SJSA1 (cell line): ENCODE results near the gene TMEM98. TPM values are rescaled to one million over a fixed set of nuclear protein-coding genes. Genes with fewer than 3 reads are reported as not detected.
"Not testable (repeated sequence)": the region's sequence is repeated elsewhere in the genome, so short reads cannot be mapped to it uniquely, and the experiment has no call there.

Source experiments
- DNase-seq, 2 experiments: peaks; one replicate each; pipeline ENCODE4 v3.0.0-alpha.2; 2015 to 2020; ENCODE audit warnings: low spot score in 2 of 2, low read depth in 1 of 2
- H3K27ac ChIP-seq: fragments of 250-450 bp; sonication (Bioruptor Pico); 2 replicates; pipeline ENCODE4 v1.5.1; 2020; ENCODE audit warnings: mild to moderate bottlenecking, moderate library complexity
- H3K27me3 ChIP-seq: fragments of 250-450 bp; sonication (Bioruptor Pico); replicated peaks from 2 replicates; pipeline ENCODE4 v1.5.1; 2020; ENCODE audit warnings: mild to moderate bottlenecking, moderate library complexity
- H3K36me3 ChIP-seq: fragments of 250-450 bp; sonication (Bioruptor Pico); 2 replicates; pipeline ENCODE4 v1.5.1; 2020; ENCODE audit warnings: mild to moderate bottlenecking
- H3K4me1 ChIP-seq: fragments of 250-450 bp; sonication (Bioruptor Pico); replicated peaks from 2 replicates; pipeline ENCODE4 v1.6.1; 2021; ENCODE audit warnings: mild to moderate bottlenecking
- H3K4me3 ChIP-seq: fragments of 250-450 bp; sonication (Bioruptor Pico); 2 replicates; pipeline ENCODE4 v1.5.1; 2020; ENCODE audit warnings: mild to moderate bottlenecking
- H3K9me3 ChIP-seq: fragments of 250-450 bp; sonication (Bioruptor Pico); replicated peaks from 2 replicates; pipeline ENCODE4 v1.5.1; 2020; ENCODE audit warnings: mild to moderate bottlenecking
- total RNA-seq: library from RNA; depleted of rRNA; stranded (reverse); fragments of >200 nt; shearing (Covaris generic); gene quantifications from 2 replicates; pipeline ENCODE4 v1.2.3, GENCODE V29; 2014

TMEM98 gene
- total RNA-seq, 1 experiment from 2014 or later = 125 TPM

DNA sequence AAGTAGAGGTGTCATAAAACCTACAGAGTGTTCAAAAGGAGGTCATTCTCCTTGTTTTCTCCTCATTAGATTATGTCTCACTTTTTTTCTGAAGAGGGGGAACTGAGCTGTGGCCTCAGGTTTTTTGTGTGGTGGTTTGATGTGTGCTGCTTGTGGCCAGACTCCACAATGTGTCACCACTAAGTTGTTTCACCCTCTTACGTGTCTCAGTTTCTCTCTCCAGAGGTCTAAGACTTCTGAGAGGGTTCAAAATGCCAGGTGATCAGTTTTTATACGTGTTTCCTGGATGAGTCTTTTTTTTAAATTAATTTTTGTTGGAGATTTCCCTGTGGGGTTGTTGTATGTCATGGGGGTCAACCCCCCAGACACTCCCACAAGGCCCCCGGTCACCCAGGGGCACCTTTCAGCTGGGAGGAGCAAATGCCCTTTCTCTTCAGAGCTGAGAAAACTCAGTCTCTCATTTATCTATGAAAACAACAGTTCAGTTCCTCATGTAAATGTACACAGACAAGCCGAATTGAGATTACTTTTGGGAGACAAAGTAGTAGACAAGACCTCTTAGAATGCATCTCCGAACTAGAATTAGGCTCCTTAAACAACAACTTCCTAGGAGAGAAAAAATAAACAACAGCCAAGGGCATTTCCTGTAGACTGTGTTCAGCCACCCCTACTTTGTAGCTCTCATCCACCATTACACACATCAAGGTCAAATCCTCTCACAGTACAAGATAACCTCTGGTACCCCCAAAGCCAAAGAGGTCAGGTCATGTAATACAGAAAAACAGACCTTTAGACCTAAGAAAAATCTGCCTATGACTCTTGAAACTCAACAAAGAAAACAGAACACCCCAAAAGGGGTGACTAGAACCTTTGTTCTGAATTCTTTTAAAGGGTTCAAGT, 23.9 kb upstream of the TMEM98 start:
- no peak overlapping the region for H3K27ac ChIP-seq
- H3K4me1 ChIP-seq = no peaks in the 10 kb centered on the region
- H3K36me3 ChIP-seq = no peaks in the 10 kb centered on the region
- H3K9me3 ChIP-seq = no peaks in the 10 kb centered on the region
- H3K4me3 ChIP-seq = no peak overlapping the region
- DNase-seq = no peak
- peaks cover 5% of the 10 kb centered on the region; the same call in 1 of the 2 replicates for H3K27me3 ChIP-seq

DNA sequence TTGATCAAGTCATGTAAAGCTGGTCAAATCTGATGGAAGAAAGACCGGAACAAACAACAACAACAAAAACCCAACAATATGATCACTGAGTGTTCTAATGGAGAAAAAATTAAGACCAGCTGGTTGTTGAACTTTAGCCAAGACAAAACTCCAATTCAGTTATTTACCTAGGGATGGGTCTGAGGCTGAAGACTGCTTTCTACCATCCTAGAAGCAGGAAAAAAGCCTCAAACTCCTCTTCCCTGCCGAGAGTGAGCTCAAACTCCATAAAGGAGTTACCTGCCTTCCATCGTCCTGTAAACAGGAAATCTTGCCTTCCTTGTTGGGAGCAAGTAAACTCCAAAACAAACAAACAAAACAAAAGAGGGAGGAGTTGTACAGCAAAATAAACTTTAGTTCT, 23.1 kb upstream of the TMEM98 start:
- H3K36me3 ChIP-seq = no peaks in the 10 kb centered on the region
- no peaks in the 10 kb centered on the region; the same call in 1 of the 2 replicates for H3K27me3 ChIP-seq
- H3K4me1 ChIP-seq = peaks cover under 1% of the 10 kb centered on the region; the same call in 1 of the 2 replicates
- no peak overlapping the region for H3K4me3 ChIP-seq
- H3K9me3 ChIP-seq = no peaks in the 10 kb centered on the region
- no peak overlapping the region for H3K27ac ChIP-seq
- DNase-seq = no peak

DNA sequence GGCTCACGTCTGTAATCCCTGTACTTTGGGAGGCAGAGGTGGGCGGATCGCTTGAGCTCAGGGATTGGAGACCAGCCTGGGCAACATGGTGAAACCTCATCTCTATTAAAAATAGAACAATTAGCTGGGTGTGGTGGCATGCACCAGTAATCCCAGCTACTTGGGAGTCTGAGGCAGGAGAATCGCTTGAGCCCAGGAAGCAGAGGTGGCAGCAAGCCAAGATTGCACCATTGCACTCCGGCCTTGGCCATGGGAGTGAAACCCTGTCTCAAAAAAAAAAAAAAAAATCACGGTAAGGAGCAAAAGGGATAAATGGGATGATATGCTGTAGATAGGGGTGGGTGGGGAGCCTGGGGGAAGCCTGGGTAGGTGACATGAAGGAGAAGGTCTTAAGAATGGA, 20.4 kb upstream of the TMEM98 start:
- no peaks in the 10 kb centered on the region; the same call in 1 of the 2 replicates for H3K27me3 ChIP-seq
- H3K27ac ChIP-seq = no peak overlapping the region
- no peak overlapping the region for H3K4me3 ChIP-seq
- peaks cover 9% of the 10 kb centered on the region for H3K4me1 ChIP-seq
- H3K9me3 ChIP-seq = no peaks in the 10 kb centered on the region
- no peak for DNase-seq
- no peaks in the 10 kb centered on the region for H3K36me3 ChIP-seq

DNA sequence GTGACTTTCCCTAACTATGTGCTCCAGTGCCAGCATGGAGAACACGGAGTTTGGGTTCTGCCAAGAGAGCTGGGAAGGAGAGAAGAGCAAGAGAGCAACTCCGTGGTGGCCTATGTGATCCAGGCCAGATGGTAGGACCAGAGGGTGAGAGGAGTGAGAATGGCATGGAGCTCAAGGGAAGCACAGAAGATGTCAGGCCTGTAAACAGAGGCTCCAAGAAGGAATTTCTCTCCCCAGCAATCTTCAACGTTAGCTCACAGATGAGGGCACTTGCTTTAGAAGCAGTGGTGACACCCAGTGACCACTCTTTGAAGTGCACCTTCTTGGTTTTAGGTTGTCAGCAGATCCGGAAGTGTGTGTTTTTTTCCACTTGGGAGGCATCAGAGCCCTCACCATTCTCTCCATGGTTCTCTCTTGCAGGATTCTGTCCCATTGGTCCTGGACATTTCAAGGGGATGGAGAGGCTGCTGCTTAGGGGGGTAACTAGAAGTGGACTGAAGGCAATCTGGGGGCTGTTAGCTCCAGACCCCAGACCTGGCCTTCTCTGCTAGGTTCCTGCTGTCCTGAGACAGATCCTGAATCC, 18.1 kb upstream of the TMEM98 start:
- peak; percentile 45 to 57 for DNase-seq
- no peaks in the 10 kb centered on the region for H3K36me3 ChIP-seq
- no peaks in the 10 kb centered on the region for H3K9me3 ChIP-seq
- H3K27ac ChIP-seq = no peak overlapping the region
- H3K4me3 ChIP-seq = no peak overlapping the region
- H3K27me3 ChIP-seq = no peaks in the 10 kb centered on the region; the same call in 1 of the 2 replicates
- H3K4me1 ChIP-seq = peaks cover 9% of the 10 kb centered on the region

DNA sequence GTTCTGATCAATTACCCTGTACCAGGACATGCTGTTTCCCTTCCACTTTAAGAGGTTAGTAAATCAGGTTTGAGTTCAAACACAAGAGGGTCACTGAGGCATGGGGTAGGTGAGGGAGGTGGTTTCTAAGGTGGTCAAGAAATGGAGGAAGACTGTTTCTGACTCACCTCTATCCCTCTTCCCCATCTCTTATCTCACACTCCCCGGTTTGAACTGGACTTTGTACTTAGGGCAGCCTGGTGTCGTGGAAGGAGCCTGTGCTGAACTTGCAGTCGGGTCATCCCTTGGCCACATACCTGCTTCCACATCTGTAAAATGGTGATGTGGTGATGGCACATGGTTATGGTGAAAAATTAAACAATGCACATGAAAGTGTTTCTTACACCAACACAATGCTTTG, 17.2 kb upstream of the TMEM98 start:
- H3K9me3 ChIP-seq = no peaks in the 10 kb centered on the region

DNA sequence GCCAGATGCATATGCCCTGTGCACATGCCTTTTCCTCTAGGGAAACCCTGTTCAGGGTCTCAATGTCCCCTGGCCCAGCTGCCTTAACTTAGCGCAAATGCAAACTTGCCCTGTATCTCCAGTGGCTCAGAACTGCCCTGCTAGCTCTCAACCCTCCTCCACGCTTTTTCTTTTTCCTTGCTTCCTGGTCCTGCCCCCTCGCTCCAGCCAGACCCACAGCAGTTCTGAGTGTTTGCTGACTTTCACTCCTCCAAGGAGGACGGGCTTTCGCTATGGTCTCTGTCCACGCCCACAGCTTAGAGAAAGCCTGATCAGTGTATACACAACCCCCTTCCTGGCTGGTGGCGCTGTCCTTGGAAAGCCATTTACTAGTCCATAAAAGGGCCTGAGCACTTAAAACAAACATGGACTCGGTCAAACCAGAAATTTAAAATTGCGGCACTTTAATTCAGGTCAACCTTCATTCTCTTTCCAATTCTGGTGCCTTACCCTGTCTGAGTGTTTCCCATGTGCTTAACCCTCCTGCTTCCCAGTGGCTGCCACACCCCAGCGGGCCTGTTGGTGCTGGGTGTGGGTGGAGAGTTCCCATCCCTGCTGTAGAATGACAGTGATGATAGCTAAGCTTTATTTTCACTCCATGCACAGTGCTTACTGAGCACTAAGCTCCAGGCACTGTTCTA, 15.6 kb upstream of the TMEM98 start:
- DNase-seq = peak; percentile 41 to 68
- no peak overlapping the region for H3K4me3 ChIP-seq
- no peak overlapping the region for H3K27ac ChIP-seq
- H3K9me3 ChIP-seq = no peaks in the 10 kb centered on the region
- peaks cover 9% of the 10 kb centered on the region for H3K4me1 ChIP-seq
- no peaks in the 10 kb centered on the region for H3K27me3 ChIP-seq
- H3K36me3 ChIP-seq = no peaks in the 10 kb centered on the region

More for the DNA sequence above, 17.2 kb upstream of the TMEM98 start:
- H3K36me3 ChIP-seq = no peaks in the 10 kb centered on the region
- H3K27me3 ChIP-seq = no peaks in the 10 kb centered on the region
- H3K4me1 ChIP-seq = peaks cover 9% of the 10 kb centered on the region
- H3K4me3 ChIP-seq = no peak overlapping the region
- no peak for DNase-seq
- no peak overlapping the region for H3K27ac ChIP-seq

DNA sequence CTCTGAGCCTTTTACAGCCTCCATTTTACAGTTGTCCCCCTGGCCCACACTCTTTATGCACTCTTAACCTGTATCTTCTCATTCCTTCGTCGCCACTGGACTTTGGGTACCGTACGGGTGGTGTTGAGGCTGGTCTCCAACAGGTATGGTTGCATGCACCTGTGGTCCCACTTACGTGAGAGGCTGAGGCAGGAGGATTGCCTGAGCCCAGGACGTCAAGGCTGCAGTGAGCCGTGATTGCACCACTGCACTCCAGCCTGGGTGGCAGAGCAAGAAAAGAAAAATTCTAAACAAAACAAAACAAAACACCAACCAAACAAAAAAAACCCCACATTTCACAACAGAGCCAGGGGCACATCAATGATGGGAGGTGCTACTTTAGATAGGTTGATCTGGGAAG, 14.4 kb upstream of the TMEM98 start:
- no peaks in the 10 kb centered on the region for H3K36me3 ChIP-seq
- DNase-seq = no peak
- no peaks in the 10 kb centered on the region for H3K27me3 ChIP-seq
- H3K9me3 ChIP-seq = no peaks in the 10 kb centered on the region
- H3K4me1 ChIP-seq = peaks cover 9% of the 10 kb centered on the region
- H3K27ac ChIP-seq = no peak overlapping the region
- H3K4me3 ChIP-seq = no peak overlapping the region

- H3K27me3 ChIP-seq = no peaks in the 10 kb centered on the region
- H3K4me1 ChIP-seq = peaks cover 9% of the 10 kb centered on the region
- no peak overlapping the region for H3K4me3 ChIP-seq
- H3K9me3 ChIP-seq = no peaks in the 10 kb centered on the region
- no peak for DNase-seq
- H3K27ac ChIP-seq = no peak overlapping the region
- H3K36me3 ChIP-seq = no peaks in the 10 kb centered on the region
These were observed 13.8 kb upstream of the TMEM98 start for GRCh38 chr17:32914181-32914580.

- Histone ChIP-seq H3K27ac (no peak overlapping the region), H3K9me3 (no peaks in the 10 kb centered on the region), H3K4me1 (peaks cover 5% of the 10 kb centered on the region), H3K36me3 (no peaks in the 10 kb centered on the region), H3K4me3 (no peak overlapping the region), H3K27me3 (no peaks in the 10 kb centered on the region)
- no peak for DNase-seq
These were observed 12.7 kb upstream of the TMEM98 start for GRCh38 chr17:32915245-32915644.

DNA sequence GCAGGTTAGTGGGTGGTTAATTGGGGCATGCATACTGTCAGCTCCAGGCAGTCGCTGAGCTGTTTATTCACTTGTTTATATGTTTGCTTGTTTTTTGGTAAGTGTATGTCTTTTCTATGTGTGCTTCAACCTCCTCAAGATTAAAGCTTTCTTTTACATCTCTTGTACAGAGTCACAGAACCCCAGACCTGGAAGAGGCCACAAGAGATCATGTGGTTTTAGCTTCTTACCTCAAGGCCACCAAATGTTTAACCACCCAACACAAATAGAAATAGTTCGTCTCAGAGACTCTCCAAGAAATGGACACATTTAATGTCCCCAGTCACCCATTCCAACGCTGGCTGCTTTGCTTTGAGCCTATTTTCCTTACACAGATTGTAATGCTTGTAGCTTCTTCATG, 11.8 kb upstream of the TMEM98 start:
- Histone ChIP-seq H3K36me3 (no peaks in the 10 kb centered on the region), H3K9me3 (no peaks in the 10 kb centered on the region)
- DNase-seq = no peak

DNA sequence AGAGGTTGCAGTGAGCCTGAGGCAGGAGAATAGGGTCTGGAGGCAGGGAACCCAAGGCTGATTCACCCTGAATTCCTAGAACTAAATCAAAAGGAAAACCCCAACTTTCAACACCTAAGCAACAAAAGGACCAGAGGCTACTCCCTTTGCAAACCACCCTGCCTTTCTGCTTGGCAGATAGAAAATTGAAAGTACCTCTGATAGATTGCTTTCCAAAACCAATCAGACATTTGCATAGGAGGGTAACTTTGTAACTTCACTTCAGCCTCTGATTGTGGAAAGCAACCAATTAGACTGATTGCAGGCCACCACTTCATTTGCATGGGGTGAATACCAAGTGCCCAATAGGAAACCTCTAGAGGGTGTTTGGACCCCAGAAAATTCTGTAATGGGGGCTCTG, 10.9 kb upstream of the TMEM98 start:
- no peaks in the 10 kb centered on the region for H3K9me3 ChIP-seq

More for the DNA sequence above, 11.8 kb upstream of the TMEM98 start:
- H3K4me1 ChIP-seq = peaks cover 5% of the 10 kb centered on the region
- H3K4me3 ChIP-seq = no peak overlapping the region
- no peaks in the 10 kb centered on the region for H3K27me3 ChIP-seq
- no peak overlapping the region for H3K27ac ChIP-seq

DNA sequence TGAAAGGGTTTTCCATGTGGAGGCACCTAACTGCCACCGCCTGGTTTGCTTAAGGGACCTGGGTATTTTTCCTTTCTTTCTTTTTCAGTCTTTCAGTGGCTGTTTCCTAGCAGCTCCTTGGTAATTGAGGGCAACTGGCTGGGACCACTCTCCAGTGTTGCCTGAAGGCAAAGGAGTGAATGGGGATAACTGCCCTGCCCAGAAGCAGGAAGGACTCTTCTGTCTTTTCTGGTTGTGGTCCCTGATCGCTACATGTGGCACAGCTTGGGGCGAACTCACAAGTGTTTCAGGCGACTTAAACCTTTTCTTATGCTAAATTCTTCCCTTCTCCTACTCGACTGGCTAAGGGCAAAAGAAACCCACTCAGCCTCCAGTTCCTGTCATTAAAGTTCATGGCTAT, 10.1 kb upstream of the TMEM98 start:
- H3K9me3 ChIP-seq = no peaks in the 10 kb centered on the region
- H3K4me3 ChIP-seq = no peak overlapping the region
- no peaks in the 10 kb centered on the region for H3K4me1 ChIP-seq
- no peaks in the 10 kb centered on the region for H3K36me3 ChIP-seq
- no peak overlapping the region for H3K27ac ChIP-seq
- DNase-seq = no peak
- no peaks in the 10 kb centered on the region for H3K27me3 ChIP-seq

More for the DNA sequence above, 10.9 kb upstream of the TMEM98 start:
- H3K4me1 ChIP-seq = peaks cover 2% of the 10 kb centered on the region
- no peaks in the 10 kb centered on the region for H3K36me3 ChIP-seq
- no peak for DNase-seq
- H3K27ac ChIP-seq = no peak overlapping the region
- H3K4me3 ChIP-seq = no peak overlapping the region
- no peaks in the 10 kb centered on the region for H3K27me3 ChIP-seq

DNA sequence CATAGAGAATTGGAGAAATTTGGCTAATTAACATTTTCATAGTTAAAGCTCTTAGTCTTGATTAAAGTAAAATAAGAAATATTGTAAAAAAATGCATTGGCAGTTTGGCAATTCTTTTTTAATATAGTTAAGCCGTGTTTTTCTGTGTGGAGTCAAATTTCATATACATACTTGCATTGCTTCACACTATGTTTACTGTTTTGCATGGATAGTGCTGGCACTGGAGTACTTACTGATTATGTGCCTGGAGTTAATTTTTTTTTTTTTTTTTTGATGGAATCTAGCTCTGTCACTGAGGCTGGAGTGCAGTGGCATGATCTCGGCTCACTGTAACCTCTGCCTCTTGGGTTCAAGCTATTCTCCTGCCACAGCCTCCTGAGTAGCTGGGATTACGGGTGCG, 8.1 kb upstream of the TMEM98 start:
- not testable (repeated sequence) for H3K4me1 ChIP-seq, H3K4me3 ChIP-seq, H3K36me3 ChIP-seq, H3K27ac ChIP-seq, DNase-seq, H3K27me3 ChIP-seq, H3K9me3 ChIP-seq

DNA sequence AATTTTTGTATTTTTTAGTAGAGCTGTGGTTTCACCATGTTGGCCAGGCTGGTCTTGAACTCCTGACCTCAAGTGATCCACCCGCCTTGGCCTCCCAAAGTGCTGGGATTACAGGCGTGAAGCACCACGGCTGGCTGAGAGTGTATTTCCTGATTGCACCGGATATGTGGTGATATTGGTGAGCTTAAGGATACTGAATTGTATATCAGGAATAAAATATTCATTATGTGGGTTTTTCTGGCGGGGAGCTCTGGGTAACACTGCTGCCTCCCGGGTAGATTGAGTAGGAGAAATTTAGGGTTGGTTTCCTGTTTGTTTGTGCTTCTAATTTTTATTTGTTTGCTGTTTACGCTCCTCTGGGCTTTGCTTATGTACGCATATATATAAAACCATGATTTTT, 7.7 kb upstream of the TMEM98 start:
- no peaks in the 10 kb centered on the region for H3K27me3 ChIP-seq
- no peaks in the 10 kb centered on the region for H3K4me1 ChIP-seq
- DNase-seq = no peak
- no peaks in the 10 kb centered on the region for H3K9me3 ChIP-seq
- no peak overlapping the region for H3K4me3 ChIP-seq
- H3K27ac ChIP-seq = no peak overlapping the region
- H3K36me3 ChIP-seq = no peaks in the 10 kb centered on the region
